ENCODE data around the gene HERC6. TPM values are rescaled to one million over a fixed set of nuclear protein-coding genes. Genes with fewer than 3 reads are reported as not detected.

Gene HERC6
- total RNA-seq, 1 experiment from 2014 or later = 22.0 TPM

- no peak overlapping the region for H3K27ac Mint-ChIP-seq (ENCODE audit: unreplicated experiment)
- H3K4me3 Mint-ChIP-seq (ENCODE audit: low read depth, unreplicated experiment) = no peak overlapping the region
- CTCF ChIA-PET = no interaction called here
- H3K4me1 Mint-ChIP-seq (ENCODE audit: low read depth, unreplicated experiment) = no peaks in the 10 kb centered on the region
- DNase-seq = no peak
- TF ChIP-seq, protein P1, sequence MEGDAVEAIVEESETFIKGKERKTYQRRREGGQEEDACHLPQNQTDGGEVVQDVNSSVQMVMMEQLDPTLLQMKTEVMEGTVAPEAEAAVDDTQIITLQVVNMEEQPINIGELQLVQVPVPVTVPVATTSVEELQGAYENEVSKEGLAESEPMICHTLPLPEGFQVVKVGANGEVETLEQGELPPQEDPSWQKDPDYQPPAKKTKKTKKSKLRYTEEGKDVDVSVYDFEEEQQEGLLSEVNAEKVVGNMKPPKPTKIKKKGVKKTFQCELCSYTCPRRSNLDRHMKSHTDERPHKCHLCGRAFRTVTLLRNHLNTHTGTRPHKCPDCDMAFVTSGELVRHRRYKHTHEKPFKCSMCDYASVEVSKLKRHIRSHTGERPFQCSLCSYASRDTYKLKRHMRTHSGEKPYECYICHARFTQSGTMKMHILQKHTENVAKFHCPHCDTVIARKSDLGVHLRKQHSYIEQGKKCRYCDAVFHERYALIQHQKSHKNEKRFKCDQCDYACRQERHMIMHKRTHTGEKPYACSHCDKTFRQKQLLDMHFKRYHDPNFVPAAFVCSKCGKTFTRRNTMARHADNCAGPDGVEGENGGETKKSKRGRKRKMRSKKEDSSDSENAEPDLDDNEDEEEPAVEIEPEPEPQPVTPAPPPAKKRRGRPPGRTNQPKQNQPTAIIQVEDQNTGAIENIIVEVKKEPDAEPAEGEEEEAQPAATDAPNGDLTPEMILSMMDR (IDR thresholded peaks at IDR 0.05; ENCODE audit: unreplicated experiment) = no peak
- no peaks in the 10 kb centered on the region for H3K27me3 Mint-ChIP-seq (ENCODE audit: unreplicated experiment)
- intact Hi-C loops (cut with micrococcal nuclease; ENCODE audit: unreplicated experiment) = no loop called here
- no TSS peak for BruUV-seq (replicated peaks)
- no peaks in the 10 kb centered on the region for H3K36me3 Mint-ChIP-seq (ENCODE audit: insufficient read depth, unreplicated experiment)
- no peaks in the 10 kb centered on the region for H3K9me3 Mint-ChIP-seq (ENCODE audit: low read depth, unreplicated experiment)
These were observed 32.9 kb downstream of the HERC6 start for GRCh38 chr4:88411491-88412096.

DNA sequence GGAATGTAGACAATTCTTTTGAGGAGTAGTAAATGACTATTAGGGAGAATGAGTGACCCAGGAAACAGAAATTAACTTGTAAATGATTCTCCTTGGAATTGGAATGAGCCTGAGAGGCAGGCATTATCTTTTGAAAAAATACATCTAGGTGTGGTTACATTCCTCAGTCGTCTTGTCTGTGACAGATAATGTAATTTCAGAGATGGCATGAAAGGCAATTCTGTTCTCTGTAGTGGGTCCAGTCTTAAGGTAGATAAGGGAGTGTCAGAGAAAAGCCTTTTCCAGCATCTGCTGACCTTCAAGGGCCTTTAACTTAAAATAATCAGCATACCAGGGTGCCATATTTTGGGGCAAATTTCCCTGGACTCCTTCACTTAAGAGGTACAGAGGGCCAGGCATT is 35.1 kb downstream of the HERC6 start:
- Mint-ChIP-seq H3K27me3 (ENCODE audit: unreplicated experiment) (no peaks in the 10 kb centered on the region), H3K4me1 (ENCODE audit: low read depth, unreplicated experiment) (no peaks in the 10 kb centered on the region), H3K27ac (ENCODE audit: unreplicated experiment) (no peak overlapping the region), H3K36me3 (ENCODE audit: insufficient read depth, unreplicated experiment) (no peaks in the 10 kb centered on the region), H3K4me3 (ENCODE audit: low read depth, unreplicated experiment) (no peak overlapping the region), H3K9me3 (ENCODE audit: low read depth, unreplicated experiment) (no peaks in the 10 kb centered on the region)
- TF ChIP-seq, protein P1 (IDR thresholded peaks at IDR 0.05; ENCODE audit: unreplicated experiment) = no peak
- intact Hi-C loops (cut with micrococcal nuclease; ENCODE audit: unreplicated experiment) = no loop called here
- no TSS peak for BruUV-seq (replicated peaks)
- CTCF ChIA-PET = no interaction called here
- no peak for DNase-seq

- intact Hi-C loops (cut with micrococcal nuclease; ENCODE audit: unreplicated experiment) = no loop called here
- Mint-ChIP-seq H3K27ac (ENCODE audit: unreplicated experiment) (no peak overlapping the region), H3K4me1 (ENCODE audit: low read depth, unreplicated experiment) (peaks cover 8% of the 10 kb centered on the region), H3K36me3 (ENCODE audit: insufficient read depth, unreplicated experiment) (no peaks in the 10 kb centered on the region), H3K4me3 (ENCODE audit: low read depth, unreplicated experiment) (no peak overlapping the region), H3K27me3 (ENCODE audit: unreplicated experiment) (no peaks in the 10 kb centered on the region), H3K9me3 (ENCODE audit: low read depth, unreplicated experiment) (no peaks in the 10 kb centered on the region)
- no peak for DNase-seq
- CTCF ChIA-PET = no interaction called here
- TF ChIP-seq, protein P1 (IDR thresholded peaks at IDR 0.05; ENCODE audit: unreplicated experiment) = no peak
- BruUV-seq (replicated peaks) = no TSS peak
These were observed 36.1 kb downstream of the HERC6 start for GRCh38 chr4:88414755-88415154.

DNA sequence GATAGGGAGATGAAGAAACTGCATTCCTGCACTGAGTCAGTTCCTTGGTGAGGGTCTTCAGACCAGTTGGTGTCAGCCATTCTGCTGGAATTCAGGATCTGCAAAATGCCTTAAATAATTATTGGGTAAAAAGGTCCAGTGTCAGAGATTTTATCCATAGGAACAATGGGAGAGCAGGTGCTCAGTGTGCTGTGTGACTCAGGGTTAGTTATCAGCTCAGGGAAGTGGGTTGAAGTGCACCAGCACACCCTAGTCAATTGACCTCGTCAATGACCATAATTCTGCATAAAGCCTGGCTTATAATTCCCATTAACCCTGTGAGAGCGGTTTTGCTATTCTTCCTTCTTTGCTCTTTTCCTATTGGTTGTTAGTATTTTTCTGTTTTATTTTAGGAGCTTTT is 37.3 kb downstream of the HERC6 start:
- Mint-ChIP-seq H3K4me3 (ENCODE audit: low read depth, unreplicated experiment) (no peak overlapping the region), H3K27me3 (ENCODE audit: unreplicated experiment) (no peaks in the 10 kb centered on the region), H3K9me3 (ENCODE audit: low read depth, unreplicated experiment) (no peaks in the 10 kb centered on the region), H3K27ac (ENCODE audit: unreplicated experiment) (no peak overlapping the region), H3K4me1 (ENCODE audit: low read depth, unreplicated experiment) (peaks cover 8% of the 10 kb centered on the region), H3K36me3 (ENCODE audit: insufficient read depth, unreplicated experiment) (no peaks in the 10 kb centered on the region)
- intact Hi-C loops (cut with micrococcal nuclease; ENCODE audit: unreplicated experiment) = no loop called here
- no TSS peak for BruUV-seq (replicated peaks)
- DNase-seq = no peak
- CTCF ChIA-PET = no interaction called here
- TF ChIP-seq, protein P1 (IDR thresholded peaks at IDR 0.05; ENCODE audit: unreplicated experiment) = no peak

All from Calu3 (cell line).